IPS DF 4.7 (cell line): ENCODE measurements around the gene GTF2IRD1.
"Not testable (repeated sequence)": the region's sequence is repeated elsewhere in the genome, so short reads cannot be mapped to it uniquely, and the experiment has no call there.

Experiments
- DNase-seq: peaks from one replicate; pipeline ENCODE4 v3.0.0-alpha.2; 2013; ENCODE audit warnings: low spot score; ENCODE audit errors: extremely low read depth

The GTF2IRD1 gene

DNA sequence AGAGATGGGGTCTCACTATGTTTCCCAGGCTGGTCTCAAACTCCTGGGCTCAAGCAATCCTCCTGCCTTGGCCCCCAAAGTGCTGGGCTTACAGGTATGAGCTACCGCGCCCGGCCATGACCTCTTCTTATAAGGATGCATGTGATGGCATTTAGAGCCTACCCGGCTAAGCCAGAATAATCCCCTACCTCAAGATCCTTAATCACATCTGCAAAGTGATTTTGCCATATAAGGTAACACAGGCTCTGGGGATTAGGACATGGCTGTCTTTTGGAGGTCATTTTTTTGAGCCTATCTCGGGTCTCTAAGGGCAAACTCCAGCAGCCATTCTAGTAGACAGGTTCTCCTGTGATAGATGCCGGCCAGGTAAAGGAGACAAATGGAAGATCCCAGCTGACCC lies 39.6 kb downstream of the GTF2IRD1 start:
- DNase-seq, result no peak

DNA sequence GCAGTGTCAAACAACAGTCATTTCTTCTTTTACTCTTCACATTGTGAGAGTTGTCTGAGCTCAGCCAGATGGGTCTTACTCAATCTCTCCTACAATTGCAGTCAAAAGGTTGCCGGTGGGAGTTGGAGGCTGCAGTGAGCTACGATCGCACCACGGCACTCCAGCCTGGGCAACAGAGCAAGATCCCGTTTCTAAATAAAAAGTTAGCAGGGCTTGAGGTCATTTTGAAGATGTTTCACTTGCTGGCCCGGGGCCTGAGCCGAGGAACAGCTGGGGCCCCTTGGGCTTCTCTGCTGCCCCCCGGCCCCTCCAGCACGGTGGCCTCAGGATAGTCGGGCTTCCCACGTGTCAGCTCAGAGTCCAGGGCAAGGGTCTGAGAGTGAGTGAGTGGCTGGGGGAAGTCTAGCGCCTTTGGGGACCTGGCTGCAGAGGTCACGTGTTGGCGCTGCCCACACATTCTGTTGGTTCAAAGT lies 40.4 kb downstream of the GTF2IRD1 start:
- DNase-seq, result no peak

- no peak for DNase-seq
Measured at GRCh38 chr7:74495112-74496086, 41.7 kb downstream of the GTF2IRD1 start.

GRCh38 chr7:74496272-74496671 lies 42.6 kb downstream of the GTF2IRD1 start:
- no peak for DNase-seq

- not testable (repeated sequence) for DNase-seq
Measured at GRCh38 chr7:74496773-74497172, 43.1 kb downstream of the GTF2IRD1 start.

GRCh38 chr7:74498354-74498753 lies 44.6 kb downstream of the GTF2IRD1 start:
- DNase-seq, result no peak

DNA sequence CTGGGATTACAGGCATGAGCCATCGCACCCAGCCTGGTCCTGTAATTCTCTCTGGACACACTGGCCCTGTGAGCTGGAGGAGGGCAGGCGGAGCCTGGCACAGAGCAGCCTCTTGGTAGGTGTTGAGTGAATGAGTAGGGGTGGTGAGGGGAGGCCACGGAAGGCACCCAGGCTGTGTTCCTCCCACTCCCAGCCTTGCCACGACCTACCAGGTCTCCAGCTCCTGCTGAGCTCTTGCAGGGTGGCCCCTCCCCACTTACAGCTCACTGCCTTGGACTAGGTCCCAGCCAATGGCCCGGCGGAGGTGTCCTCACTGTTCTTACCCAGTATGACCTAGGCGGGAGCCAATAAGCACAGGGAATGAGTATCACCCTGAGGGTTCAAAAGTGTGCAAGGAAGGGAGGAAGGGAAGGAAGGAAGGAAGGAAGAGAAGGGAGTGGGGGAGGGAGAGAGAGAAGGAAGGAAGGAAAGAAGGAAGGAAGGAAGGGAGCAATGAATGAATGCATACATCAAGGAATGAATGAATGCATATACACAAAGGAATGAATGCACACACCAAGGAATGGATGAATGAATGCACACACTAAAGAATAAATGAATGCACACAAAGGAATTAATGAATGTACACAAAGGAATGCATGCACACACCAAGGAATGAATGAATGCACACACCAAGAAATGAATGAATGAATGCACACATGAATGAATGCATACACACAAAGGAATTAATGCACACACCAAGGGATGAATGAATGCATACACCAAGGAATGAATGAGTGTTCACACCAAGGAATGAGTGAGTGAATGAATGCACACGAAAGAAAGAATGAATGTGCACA lies 45.5 kb downstream of the GTF2IRD1 start:
- no peak for DNase-seq

DNA sequence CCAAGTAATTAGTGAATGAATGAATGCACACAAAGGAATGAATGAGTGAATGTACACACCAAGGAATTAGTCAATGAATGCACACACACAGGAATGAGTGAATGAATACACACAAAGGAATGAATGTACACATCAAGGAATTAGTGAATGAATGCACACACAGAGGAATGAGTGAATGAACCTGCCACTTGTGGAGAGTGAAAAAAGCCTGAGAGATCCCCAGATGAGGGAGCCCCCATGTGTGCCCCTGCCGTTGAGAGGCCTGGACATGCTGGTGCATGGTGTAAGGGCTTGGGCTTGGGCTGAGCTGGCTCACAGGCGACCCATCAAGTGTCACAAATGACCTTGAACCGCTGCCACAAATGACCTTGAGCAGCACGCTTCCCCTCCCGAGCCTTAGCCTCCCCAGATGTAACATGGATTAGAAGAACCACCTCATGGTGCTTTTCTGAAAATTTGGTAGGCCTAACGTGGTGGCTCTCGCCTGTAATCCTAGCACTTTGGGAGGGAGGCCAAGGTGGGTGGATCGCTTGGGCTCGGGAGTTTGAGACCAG lies 46.2 kb downstream of the GTF2IRD1 start:
- no peak for DNase-seq

DNA sequence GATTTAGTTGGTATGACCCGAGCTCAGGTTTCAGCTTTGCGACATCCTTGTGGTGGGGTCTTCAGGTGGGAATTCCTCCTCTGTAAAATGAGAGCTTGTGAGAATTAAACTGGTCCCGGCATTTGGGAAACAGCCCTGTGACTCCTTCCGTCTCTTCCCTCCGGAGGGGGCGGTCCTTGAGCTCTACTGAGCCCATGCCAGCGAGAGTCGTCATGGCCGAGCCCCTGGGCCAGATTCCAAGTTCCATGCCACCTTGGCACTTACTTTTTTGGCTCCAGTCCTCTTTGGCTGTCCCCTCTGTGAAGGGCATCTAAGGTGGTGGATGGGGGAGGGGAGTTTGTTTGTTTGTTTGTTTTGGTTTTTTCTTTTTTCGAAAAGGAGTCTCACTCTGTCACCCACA lies 47.6 kb downstream of the GTF2IRD1 start:
- no peak for DNase-seq

GRCh38 chr7:74502216-74502891 lies 48.6 kb downstream of the GTF2IRD1 start:
- DNase-seq, result no peak

GRCh38 chr7:74503061-74503460 lies 49.4 kb downstream of the GTF2IRD1 start:
- DNase-seq, result no peak

- DNase-seq, result no peak
Measured at GRCh38 chr7:74503943-74504342, 50.2 kb downstream of the GTF2IRD1 start.

GRCh38 chr7:74505471-74506324 lies 52.0 kb downstream of the GTF2IRD1 start:
- DNase-seq, result no peak

- DNase-seq, result no peak
Measured at GRCh38 chr7:74506325-74506724, 52.6 kb downstream of the GTF2IRD1 start.

DNA sequence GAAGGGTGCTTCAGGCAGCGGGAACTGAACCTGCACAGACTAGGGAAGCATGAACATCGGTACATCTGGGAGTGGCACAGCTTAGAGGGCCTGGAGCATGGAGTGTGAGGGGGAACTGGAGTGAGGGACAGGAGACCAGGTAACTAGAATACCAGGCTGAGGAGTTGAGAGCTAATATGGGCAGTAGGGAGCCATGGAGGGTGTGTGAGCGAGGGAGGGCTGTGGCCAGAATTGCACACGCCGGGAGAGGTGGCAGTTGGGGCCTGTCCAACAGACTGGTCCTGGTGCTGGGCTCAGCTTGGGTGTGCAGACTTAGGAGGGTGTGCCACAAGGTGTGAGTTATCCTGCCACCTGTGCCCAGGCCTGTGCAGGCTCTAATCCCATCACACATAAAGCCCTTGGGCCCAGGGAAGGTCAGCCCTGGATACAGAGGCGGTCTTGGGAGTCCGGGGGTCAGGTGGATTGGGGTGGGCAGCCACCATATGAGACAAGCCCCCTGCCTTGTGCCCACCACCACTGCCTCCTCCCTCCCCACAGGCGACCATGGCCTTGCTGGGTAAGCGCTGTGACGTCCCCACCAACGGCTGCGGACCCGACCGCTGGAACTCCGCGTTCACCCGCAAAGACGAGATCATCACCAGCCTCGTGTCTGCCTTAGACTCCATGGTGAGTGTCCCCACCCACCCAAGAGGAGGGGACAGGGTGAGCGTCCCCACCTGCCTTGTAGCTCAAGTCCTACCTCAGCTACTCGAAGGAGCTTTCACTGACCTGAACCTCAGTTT lies 54.0 kb downstream of the GTF2IRD1 start:
- DNase-seq, result no peak

GRCh38 chr7:74509453-74509852 lies 55.7 kb downstream of the GTF2IRD1 start:
- DNase-seq, result not testable (repeated sequence)

- DNase-seq, result no peak
Measured at GRCh38 chr7:74511345-74511744, 57.6 kb downstream of the GTF2IRD1 start.

DNA sequence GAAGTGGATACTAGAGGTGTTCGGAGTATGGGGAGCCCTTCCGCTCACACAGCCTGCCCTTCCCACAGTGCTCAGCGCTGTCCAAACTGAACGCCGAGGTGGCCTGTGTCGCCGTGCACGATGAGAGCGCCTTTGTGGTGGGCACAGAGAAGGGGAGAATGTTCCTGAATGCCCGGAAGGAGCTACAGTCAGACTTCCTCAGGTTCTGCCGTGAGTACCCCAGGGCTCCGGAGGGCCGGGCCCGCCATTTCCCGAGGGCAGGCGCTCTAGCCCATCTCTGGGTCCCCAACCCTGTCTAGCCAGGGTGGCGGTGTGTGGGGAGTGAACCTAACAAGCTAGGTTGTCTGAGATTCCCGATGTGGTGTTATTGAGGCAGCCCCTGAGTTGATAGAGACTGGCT lies 59.1 kb downstream of the GTF2IRD1 start:
- no peak for DNase-seq

GRCh38 chr7:74514131-74514591 lies 60.5 kb downstream of the GTF2IRD1 start:
- no peak for DNase-seq
